Testis (tissue), 2 donors: ENCODE measurements around the gene USP16.

Experiments
- CTCF ChIP-seq, 3 experiments: fragments of 450-650 bp in 2 of 3; fragments of 200-600 bp in 1 of 3; sonication (generic) in 1 of 3; IDR thresholded peaks; one replicate each; pipeline ENCODE4 v1.5.1; 2016 to 2019; ENCODE audit warnings: antibody characterized with exemption in 3 of 3, mild to moderate bottlenecking in 2 of 3, moderate library complexity in 1 of 3
- POLR2A ChIP-seq: fragments of 450-650 bp; IDR thresholded peaks from one replicate; pipeline ENCODE4 v1.6.1; 2017; ENCODE audit warnings: antibody characterized with exemption, mild to moderate bottlenecking, moderate library complexity

GRCh38 chr21:29052224-29052623 is 27.8 kb downstream of the USP16 start:
- TF ChIP-seq CTCF (IDR thresholded peaks at IDR 0.05) (no peak), POLR2A (no peak)
